Measurements from ENCODE around the gene ADAP1.

The ADAP1 gene

GRCh38 chr7:930975-931758 is 23.3 kb downstream of the ADAP1 start:
- no peaks in the 10 kb centered on the region for H4K20me1 ChIP-seq (ENCODE audit: low read depth, low read length)
- no peaks in the 10 kb centered on the region for H3K9me2 ChIP-seq (replicated peaks; ENCODE audit: insufficient read depth, low read length)
- no peak overlapping the region for H3K4me2 ChIP-seq (ENCODE audit: low read depth, low read length, poor library complexity, severe bottlenecking)
- no peak overlapping the region for H2AFZ ChIP-seq (ENCODE audit: low read depth, low read length, severe bottlenecking)
- H3K4me3 ChIP-seq (ENCODE audit: insufficient read depth, low read length, poor library complexity, severe bottlenecking), result no peak overlapping the region
- no peak overlapping the region for H3K27ac ChIP-seq (ENCODE audit: low read depth, low read length)
- TF ChIP-seq EZH2phosphoT487 (conservative IDR thresholded peaks at IDR 0.05; ENCODE audit: low read length) (no peak), CTCF (IDR thresholded peaks at IDR 0.05; ENCODE audit: insufficient read depth, low read length, poor library complexity, severe bottlenecking) (no peak)
- no peaks in the 10 kb centered on the region for H3F3A ChIP-seq (ENCODE audit: insufficient read depth)
- H3K9ac ChIP-seq (ENCODE audit: low read length), result no peak overlapping the region
- no peaks in the 10 kb centered on the region for H3K79me2 ChIP-seq (ENCODE audit: insufficient read depth, low read length)
- H3K27me3 ChIP-seq (ENCODE audit: low read length), result no peaks in the 10 kb centered on the region
- H3K36me3 ChIP-seq (ENCODE audit: low read length), result no peaks in the 10 kb centered on the region
- no peaks in the 10 kb centered on the region for H3K9me3 ChIP-seq (ENCODE audit: insufficient read depth, low read length)

GRCh38 chr7:929311-929711 is 25.2 kb downstream of the ADAP1 start:
- Histone ChIP-seq H3K4me3 (ENCODE audit: insufficient read depth, low read length, poor library complexity, severe bottlenecking) (no peak overlapping the region), H3F3A (ENCODE audit: insufficient read depth) (no peaks in the 10 kb centered on the region), H3K9me3 (ENCODE audit: insufficient read depth, low read length) (no peaks in the 10 kb centered on the region), H3K4me2 (ENCODE audit: low read depth, low read length, poor library complexity, severe bottlenecking) (no peak overlapping the region), H3K27ac (ENCODE audit: low read depth, low read length) (no peak overlapping the region), H3K9ac (ENCODE audit: low read length) (no peak overlapping the region), H3K36me3 (ENCODE audit: low read length) (no peaks in the 10 kb centered on the region), H4K20me1 (ENCODE audit: low read depth, low read length) (no peaks in the 10 kb centered on the region), H3K9me2 (replicated peaks; ENCODE audit: insufficient read depth, low read length) (no peaks in the 10 kb centered on the region), H2AFZ (ENCODE audit: low read depth, low read length, severe bottlenecking) (no peak overlapping the region), H3K27me3 (ENCODE audit: low read length) (no peaks in the 10 kb centered on the region), H3K79me2 (ENCODE audit: insufficient read depth, low read length) (no peaks in the 10 kb centered on the region)
- TF ChIP-seq EZH2phosphoT487 (conservative IDR thresholded peaks at IDR 0.05; ENCODE audit: low read length) (no peak), CTCF (IDR thresholded peaks at IDR 0.05; ENCODE audit: insufficient read depth, low read length, poor library complexity, severe bottlenecking) (no peak)

- Histone ChIP-seq H2AFZ (ENCODE audit: low read depth, low read length, severe bottlenecking) (no peak overlapping the region), H3K9me2 (replicated peaks; ENCODE audit: insufficient read depth, low read length) (no peaks in the 10 kb centered on the region), H3K9ac (ENCODE audit: low read length) (no peak overlapping the region), H3K4me3 (ENCODE audit: insufficient read depth, low read length, poor library complexity, severe bottlenecking) (no peak overlapping the region), H3K27me3 (ENCODE audit: low read length) (no peaks in the 10 kb centered on the region), H3K27ac (ENCODE audit: low read depth, low read length) (no peak overlapping the region), H4K20me1 (ENCODE audit: low read depth, low read length) (no peaks in the 10 kb centered on the region), H3K79me2 (ENCODE audit: insufficient read depth, low read length) (no peaks in the 10 kb centered on the region), H3F3A (ENCODE audit: insufficient read depth) (no peaks in the 10 kb centered on the region), H3K36me3 (ENCODE audit: low read length) (no peaks in the 10 kb centered on the region), H3K9me3 (ENCODE audit: insufficient read depth, low read length) (no peaks in the 10 kb centered on the region), H3K4me2 (ENCODE audit: low read depth, low read length, poor library complexity, severe bottlenecking) (no peak overlapping the region)
- TF ChIP-seq CTCF (IDR thresholded peaks at IDR 0.05; ENCODE audit: insufficient read depth, low read length, poor library complexity, severe bottlenecking) (no peak), EZH2phosphoT487 (conservative IDR thresholded peaks at IDR 0.05; ENCODE audit: low read length) (no peak)
These were observed 27.3 kb downstream of the ADAP1 start for GRCh38 chr7:927031-927671.
